DLD1 (cell line): ENCODE data around the gene MAL.

ENCODE experiments used
- in situ Hi-C: cut with HindIII; loops from 2 replicates; pipeline ENCODE4 v1.10.0; 2017; ENCODE audit warnings: low sequenced_read_pairs

MAL gene

DNA sequence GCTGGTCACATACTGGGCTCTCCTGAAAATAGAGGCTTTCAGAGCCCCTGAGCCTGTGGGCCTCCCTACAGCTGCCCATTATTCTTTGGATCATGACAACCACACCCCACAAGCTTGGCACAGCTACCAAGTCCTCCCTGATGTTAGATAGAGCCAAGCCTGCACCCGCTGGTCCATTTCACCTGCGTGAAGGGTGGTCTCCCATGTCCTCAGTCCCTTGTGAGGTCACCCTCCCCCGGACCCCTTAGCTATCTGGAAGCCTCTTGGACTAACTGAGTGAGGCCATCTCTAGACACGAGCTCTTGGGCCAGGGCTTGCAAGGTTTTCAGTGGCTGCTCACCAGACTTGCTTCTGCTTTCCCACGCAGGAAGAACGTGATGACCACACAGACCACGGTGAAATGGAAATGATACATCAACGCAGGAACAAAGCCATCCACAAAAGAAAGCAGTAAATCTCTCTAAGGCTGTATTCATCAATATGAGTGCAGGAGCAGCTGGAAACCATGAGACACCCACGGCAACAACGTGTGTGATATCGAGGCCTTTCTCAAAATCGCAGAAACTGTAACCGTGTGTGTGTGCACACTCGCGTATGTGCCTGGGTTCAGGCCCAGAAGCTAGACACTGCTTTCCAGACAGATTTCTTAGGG, 10.1 kb upstream of the MAL start:
- in situ Hi-C loops: no loop called here

GRCh38 chr2:95016616-95017015, 8.9 kb upstream of the MAL start:
- in situ Hi-C loops: no loop called here

GRCh38 chr2:95017071-95017501, 8.4 kb upstream of the MAL start:
- in situ Hi-C loops: no loop called here

- in situ Hi-C loops: no loop called here
Measured at GRCh38 chr2:95017836-95018235, 7.7 kb upstream of the MAL start.

DNA sequence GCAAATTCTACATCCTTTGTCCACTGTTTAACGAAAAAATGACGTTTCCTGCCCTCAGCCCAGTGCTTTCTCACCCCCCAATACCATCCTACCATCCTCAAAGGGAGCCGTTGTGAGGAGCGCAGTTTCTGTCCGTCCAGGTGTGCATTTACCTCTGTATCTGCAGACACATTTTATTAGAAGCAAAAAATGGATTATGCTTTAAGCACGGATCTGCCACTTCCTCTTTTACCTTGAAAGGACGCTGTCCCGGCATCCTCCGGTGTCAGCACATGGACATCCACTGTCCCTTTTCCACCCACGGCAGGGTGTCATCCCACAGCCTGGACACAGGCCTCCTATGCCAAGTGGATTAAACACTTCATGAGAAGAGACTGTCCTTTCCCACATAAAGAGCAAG, 7.2 kb upstream of the MAL start:
- in situ Hi-C loops: no loop called here

DNA sequence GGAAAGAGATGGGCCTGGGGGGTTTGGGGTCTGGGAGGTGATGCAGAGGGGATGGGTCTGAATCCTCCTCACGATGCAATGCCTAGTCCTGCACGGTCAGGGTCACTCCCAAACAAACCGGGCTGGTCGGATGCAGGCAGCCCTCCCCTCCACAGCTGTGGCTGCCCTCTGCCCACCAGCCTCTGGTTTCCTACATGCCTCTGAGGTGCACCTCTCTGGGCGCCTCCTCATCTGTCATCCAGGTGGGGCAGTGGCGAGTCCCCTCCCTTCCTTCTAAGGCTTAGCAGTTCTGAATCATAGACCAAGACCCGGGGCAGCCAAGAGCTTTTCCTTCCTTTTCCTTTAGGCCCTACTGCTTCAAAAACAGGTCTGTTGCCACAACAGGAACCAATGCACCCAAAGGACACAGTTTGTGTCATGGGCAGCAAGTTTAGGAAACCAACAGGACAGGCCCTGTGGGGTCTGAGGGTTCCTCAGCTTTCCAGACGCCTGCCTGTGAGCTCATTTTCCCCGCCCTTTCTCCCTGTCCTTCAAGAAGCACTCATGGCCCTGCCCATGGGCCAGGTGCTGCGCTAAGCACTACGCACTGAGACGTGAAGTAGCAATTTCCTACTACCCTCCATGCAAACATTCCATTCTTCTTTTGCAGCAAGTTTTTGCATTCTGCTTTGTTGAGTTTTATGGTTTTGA, 6.5 kb upstream of the MAL start:
- in situ Hi-C loops: no loop called here

DNA sequence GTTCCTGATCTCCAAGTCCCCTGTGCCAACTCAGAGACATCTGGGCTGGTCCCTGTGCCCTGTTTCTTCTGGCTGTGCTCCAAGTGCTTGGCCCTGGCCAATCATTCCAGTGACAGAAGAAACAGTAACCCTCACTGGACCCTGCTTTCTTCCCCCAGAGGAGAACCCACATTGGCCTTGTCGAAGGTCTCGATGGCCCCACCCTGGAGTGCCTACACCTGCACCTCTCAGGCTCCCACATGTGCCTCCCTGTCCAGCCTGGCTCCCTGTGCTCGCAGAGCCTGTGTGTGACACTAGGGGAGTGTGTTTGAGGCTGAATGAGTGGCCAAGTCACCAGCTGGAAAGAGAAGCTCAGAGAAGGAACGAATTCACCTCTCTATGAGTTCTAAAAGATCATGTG, 5.9 kb upstream of the MAL start:
- in situ Hi-C loops: no loop called here

- in situ Hi-C loops: no loop called here
Measured at GRCh38 chr2:95020275-95021022, 5.1 kb upstream of the MAL start.

DNA sequence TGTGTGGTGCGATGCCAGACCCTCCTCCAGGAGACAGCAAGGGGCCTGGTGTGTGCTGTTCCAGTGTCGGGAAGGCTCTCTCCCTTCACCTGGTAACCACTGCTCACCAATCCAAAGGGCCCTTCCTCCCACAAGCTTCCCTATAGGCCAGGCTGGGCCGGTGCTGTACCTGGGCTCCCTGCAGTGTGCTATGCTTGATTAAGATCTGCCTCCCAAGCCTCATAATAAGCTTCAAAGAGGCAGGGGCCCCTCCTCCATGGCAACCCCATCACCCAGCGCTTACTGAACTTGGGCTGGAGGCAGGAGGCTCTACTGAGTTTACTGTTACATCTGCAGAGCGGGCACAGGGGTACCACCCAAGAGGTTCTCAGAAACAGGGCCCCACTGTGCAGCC, 4.5 kb upstream of the MAL start:
- in situ Hi-C loops: no loop called here

DNA sequence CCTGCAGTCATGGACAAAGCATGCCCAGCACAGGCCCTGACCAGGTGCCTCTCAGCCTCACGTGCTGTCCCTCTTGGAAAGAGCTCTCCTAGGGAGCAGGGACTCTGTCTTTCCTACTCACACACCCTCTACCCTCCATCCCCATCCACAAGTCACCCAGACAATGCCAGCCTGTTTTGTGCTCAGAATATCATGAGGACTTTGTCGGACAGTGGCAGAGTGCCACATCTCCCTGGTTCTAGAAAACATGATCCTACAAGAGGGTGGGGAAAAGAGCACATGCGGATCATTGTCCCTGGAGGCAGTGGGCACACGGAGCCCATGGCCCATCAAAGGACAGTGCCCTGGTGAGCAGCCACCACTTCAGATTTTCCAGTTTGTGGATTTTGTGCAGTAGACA, 3.7 kb upstream of the MAL start:
- in situ Hi-C loops: no loop called here

DNA sequence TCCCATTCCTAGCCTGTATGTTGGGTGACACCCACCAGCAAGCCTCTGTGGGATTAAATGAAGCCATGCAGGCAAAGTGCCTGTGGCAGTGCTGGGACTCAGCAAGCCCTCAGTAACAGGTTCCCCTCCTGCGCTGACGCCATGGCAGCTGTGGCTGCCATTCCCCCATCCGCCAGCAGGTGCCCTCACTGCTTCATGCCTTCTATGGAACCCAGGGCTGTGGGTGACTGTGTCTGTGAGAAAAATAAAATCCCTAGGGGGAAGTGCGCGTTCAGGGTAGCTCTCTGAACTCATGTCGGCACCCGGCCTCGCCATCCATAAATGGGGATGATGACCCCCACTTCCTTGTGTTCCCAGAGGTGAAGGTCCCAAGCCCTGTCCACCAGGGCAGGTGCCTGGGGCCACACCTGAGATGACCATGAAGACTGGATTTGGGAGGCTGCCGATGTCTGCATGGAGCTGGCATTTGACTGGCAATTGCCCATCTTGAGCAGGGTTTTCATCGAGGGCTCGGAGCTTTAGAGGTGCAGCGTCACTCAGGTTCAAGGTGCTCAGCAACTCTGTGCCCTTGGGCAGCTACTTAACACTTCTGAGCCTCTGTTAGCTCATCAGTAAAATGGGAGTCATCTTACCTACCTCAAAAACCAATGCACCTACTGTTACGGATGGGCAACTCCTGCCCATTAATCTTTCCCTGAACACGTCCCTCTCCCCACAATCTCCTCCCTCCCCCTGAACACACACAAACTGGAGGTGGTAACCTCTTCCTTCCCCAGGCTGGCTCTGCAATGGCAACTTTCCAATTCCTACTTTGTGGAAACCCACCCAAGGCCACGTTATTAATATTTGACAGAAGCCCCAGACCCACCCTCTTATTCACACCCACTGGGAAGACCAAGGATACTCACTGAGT, 2.9 kb upstream of the MAL start:
- in situ Hi-C loops: no loop called here

- in situ Hi-C loops: no loop called here
Measured at GRCh38 chr2:95023222-95023597, 2.3 kb upstream of the MAL start.

- in situ Hi-C loops: no loop called here
Measured at GRCh38 chr2:95024371-95024770, 1.1 kb upstream of the MAL start.

DNA sequence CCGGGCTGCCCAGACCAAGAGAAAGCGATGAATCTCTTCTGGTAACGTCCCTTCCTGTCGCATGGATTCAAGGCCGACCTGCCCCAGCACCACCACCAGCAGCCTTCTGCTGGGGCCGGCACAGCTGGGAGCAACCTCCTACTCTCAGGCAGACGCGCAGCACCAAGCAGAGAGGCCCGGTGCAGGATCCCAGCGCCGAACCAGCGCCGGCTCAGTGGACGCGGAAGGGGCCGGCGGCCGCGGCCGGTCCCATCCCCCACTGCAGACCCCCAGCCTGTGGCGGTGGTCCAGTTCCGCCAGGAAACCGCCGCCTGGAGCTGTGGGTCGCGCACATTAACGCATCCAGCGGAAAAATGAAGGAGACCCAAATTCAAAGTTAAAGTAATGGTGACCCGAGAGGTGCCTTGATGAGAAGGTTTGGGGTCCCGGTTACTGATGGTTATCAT, 525 bp upstream of the MAL start:
- in situ Hi-C loops: no loop called here

- in situ Hi-C loops: no loop called here
Measured at GRCh38 chr2:95026471-95027368, 1.2 kb downstream of the MAL start.

DNA sequence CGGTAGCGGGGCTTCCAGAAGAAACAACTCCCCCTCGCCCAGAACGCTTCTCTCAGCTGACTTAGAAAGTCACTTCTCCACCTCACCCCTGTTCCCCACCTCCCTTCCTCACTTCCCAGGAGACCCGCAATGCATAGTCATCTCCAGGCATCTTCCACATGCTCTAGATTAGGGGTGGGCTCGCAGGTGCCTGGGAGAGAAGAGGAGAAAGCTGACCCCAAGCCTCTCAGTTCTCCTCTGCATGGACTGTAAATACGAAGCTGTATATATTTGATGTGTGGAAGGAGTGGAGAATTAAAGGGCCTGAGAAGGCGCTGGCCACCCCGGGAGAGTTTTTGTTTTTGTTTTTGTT, 1.8 kb downstream of the MAL start:
- in situ Hi-C loops: no loop called here

DNA sequence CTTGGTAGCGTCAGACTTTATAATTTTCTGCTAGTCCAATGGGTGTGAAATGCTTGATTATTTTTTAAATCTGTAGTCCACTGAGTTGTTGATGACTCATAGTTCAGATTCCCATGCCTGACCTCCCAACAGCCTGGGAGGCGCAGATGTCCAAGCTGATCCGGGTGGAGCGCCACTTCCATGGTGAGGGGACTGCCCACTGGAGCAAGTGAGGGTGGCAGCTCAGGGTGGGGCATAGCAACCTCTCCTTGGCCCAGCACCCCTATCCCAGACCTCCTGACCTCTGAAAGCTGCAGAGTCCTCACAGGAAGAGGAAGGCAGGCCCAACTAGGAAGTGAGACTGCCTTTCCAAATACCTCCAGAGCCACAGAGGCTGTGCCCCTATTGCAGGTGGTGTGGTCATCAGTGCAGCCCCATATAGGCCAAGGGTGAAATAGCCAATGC, 4.4 kb downstream of the MAL start:
- in situ Hi-C loops: no loop called here

- in situ Hi-C loops: no loop called here
Measured at GRCh38 chr2:95030496-95030895, 5.0 kb downstream of the MAL start.

- in situ Hi-C loops: no loop called here
Measured at GRCh38 chr2:95031076-95031725, 5.7 kb downstream of the MAL start.

DNA sequence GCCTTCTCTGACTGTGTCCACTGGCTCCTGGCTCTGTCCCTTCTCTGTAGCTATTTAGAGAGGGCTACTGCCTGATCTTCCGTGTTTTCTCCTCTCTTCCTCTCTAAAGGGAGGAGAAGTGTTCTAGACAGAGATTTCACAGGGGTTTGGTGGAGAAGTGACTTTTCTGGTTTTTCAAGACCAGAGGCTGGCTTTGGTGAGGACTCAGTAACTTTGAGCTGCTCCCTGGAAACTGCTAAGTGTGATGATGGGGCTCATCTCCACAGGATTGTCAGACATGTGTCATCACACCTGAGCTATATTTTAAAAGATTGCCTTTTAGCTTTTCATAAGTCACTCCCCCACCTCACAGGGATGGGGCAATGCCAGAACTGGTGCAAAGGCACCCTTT, 6.2 kb downstream of the MAL start:
- in situ Hi-C loops: no loop called here
